Left ventricle myocardium superior (tissue), 1 donor: ENCODE data around the gene SMC1B. TPM values are rescaled to one million over a fixed set of nuclear protein-coding genes. Genes with fewer than 3 reads are reported as not detected.
A peak's percentile ranks its signal among the peaks of the same experiment; 100 is the strongest.
"Not testable (repeated sequence)": the region's sequence is repeated elsewhere in the genome, so short reads cannot be mapped to it uniquely, and the experiment has no call there.

Source experiments
- ATAC-seq: fragments of 200-7000 bp; cut with Tn5 transposase; one replicate; pipeline ENCODE4 v1.9.1; 2020; ENCODE audit warnings: mild to moderate bottlenecking, moderate library complexity
- DNase-seq: peaks from one replicate; pipeline ENCODE4 v3.0.0-alpha.2; 2020
- intact Hi-C: fragments of 100-400 bp; cut with micrococcal nuclease; formaldehyde crosslinking; loops from one replicate; pipeline ENCODE4 v1.11.0; 2022
- total RNA-seq: library from RNA; stranded (reverse); fragmentation: NEBNext Ultra II Directional; extraction: Animal tissue kit (Norgen Biotek cat#: 25700); gene quantifications from one replicate; pipeline ENCODE4 v1.2.1, GENCODE V29; 2021
- donor health status: DM: no; HTN: yes; CAD: no; lungs with severe emphysema.

The SMC1B gene
- total RNA-seq, 1 donor from 2014 or later, result not detected

GRCh38 chr22:45366713-45367112 lies 46.7 kb downstream of the SMC1B start:
- ATAC-seq (no peak), DNase-seq (no peak)
- intact Hi-C loops, result no loop called here

GRCh38 chr22:45359627-45360026 lies 53.8 kb downstream of the SMC1B start:
- intact Hi-C loops, result no loop called here
- ATAC-seq (no peak), DNase-seq (no peak)

GRCh38 chr22:45358127-45358526 lies 55.3 kb downstream of the SMC1B start:
- DNase-seq (no peak), ATAC-seq (no peak)
- intact Hi-C loops, result no loop called here

- intact Hi-C loops, result no loop called here
- ATAC-seq (no peak), DNase-seq (no peak)
These were observed 55.9 kb downstream of the SMC1B start for GRCh38 chr22:45357490-45357889.

- ATAC-seq (no peak), DNase-seq (no peak)
- intact Hi-C loops, result no loop called here
These were observed 59.6 kb downstream of the SMC1B start for GRCh38 chr22:45353786-45354185.

- DNase-seq, intact Hi-C loops, ATAC-seq: not testable (repeated sequence)
These were observed 60.6 kb downstream of the SMC1B start for GRCh38 chr22:45352757-45353156.

- no peak for ATAC-seq
- no peak for DNase-seq
- intact Hi-C loops, result no loop called here
These were observed 61.4 kb downstream of the SMC1B start for GRCh38 chr22:45351956-45352355.

GRCh38 chr22:45349916-45350315 lies 63.5 kb downstream of the SMC1B start:
- DNase-seq, result no peak
- ATAC-seq, result no peak
- intact Hi-C loops, result no loop called here

- ATAC-seq, result peak; percentile 44
- DNase-seq, result no peak
- intact Hi-C loops, result no loop called here
These were observed 69.1 kb downstream of the SMC1B start for GRCh38 chr22:45344334-45344733.

- DNase-seq (no peak), ATAC-seq (no peak)
- intact Hi-C loops, result no loop called here
These were observed 70.3 kb downstream of the SMC1B start for GRCh38 chr22:45343143-45343542.

GRCh38 chr22:45341498-45341897 lies 71.9 kb downstream of the SMC1B start:
- intact Hi-C loops, result no loop called here
- no peak for DNase-seq
- ATAC-seq, result peak; percentile 81

- intact Hi-C loops, result no loop called here
- ATAC-seq (no peak), DNase-seq (no peak)
These were observed 73.1 kb downstream of the SMC1B start for GRCh38 chr22:45340323-45340722.

GRCh38 chr22:45338795-45339194 lies 74.6 kb downstream of the SMC1B start:
- ATAC-seq (no peak), DNase-seq (no peak)
- intact Hi-C loops, result no loop called here

- DNase-seq (no peak), ATAC-seq (no peak)
- intact Hi-C loops, result no loop called here
These were observed 75.9 kb downstream of the SMC1B start for GRCh38 chr22:45337536-45337935.

- peak; percentile 47 for ATAC-seq
- intact Hi-C loops, result no loop called here
- DNase-seq, result peak; percentile 92
These were observed 76.4 kb downstream of the SMC1B start for GRCh38 chr22:45336971-45337431.

- DNase-seq (no peak), ATAC-seq (no peak)
- intact Hi-C loops, result no loop called here
These were observed 77.4 kb downstream of the SMC1B start for GRCh38 chr22:45335854-45336522.

GRCh38 chr22:45335021-45335818 lies 78.2 kb downstream of the SMC1B start:
- intact Hi-C loops, result no loop called here
- ATAC-seq, result peak; percentile 91
- peak; percentile 90 for DNase-seq

GRCh38 chr22:45334528-45334927 lies 78.9 kb downstream of the SMC1B start:
- ATAC-seq, result no peak
- intact Hi-C loops, result no loop called here
- no peak for DNase-seq

- DNase-seq (no peak), ATAC-seq (no peak)
- intact Hi-C loops, result no loop called here
These were observed 79.3 kb downstream of the SMC1B start for GRCh38 chr22:45334068-45334467.

- no peak for ATAC-seq
- intact Hi-C loops, result no loop called here
- DNase-seq, result no peak
These were observed 81.4 kb downstream of the SMC1B start for GRCh38 chr22:45332001-45332400.

- no peak for DNase-seq
- ATAC-seq, result no peak
- intact Hi-C loops, result no loop called here
These were observed 81.9 kb downstream of the SMC1B start for GRCh38 chr22:45331486-45331885.
